ENCODE measurements around the gene UIMC1. TPM values are rescaled to one million over a fixed set of nuclear protein-coding genes. Genes with fewer than 3 reads are reported as not detected.

UIMC1 gene
- total and polyA plus RNA-seq, 2 of the 13 experiments (the other 11 are each of a cell fraction or from before 2014, with no cell fraction given), result 18.9 to 32.7 TPM

DNA sequence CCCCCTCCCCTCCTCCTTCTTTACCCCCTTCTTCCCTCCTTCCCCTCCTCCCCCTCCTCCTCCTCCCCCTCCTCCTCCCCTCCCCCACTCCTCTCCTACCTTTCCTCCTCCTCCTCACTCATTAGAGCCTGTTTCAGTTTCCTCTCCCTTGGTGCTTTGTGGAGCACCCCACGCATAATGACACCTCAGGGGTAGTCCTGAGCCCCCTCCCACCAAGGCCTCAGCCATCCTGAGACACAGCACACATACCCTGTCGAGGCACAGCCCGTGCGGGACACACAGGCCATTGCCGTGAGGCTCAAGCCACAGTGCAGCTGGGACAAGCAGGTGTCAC lies 142.8 kb downstream of the UIMC1 start (continued):
- TF ChIP-seq RAD21 (CRISPR knock-in tag; IDR thresholded peaks at IDR 0.05), result no peak
- no peak for TF ChIP-seq ZNF253 (CRISPR knock-in tag; IDR thresholded peaks at IDR 0.05; ENCODE audit: borderline replicate concordance)

DNA sequence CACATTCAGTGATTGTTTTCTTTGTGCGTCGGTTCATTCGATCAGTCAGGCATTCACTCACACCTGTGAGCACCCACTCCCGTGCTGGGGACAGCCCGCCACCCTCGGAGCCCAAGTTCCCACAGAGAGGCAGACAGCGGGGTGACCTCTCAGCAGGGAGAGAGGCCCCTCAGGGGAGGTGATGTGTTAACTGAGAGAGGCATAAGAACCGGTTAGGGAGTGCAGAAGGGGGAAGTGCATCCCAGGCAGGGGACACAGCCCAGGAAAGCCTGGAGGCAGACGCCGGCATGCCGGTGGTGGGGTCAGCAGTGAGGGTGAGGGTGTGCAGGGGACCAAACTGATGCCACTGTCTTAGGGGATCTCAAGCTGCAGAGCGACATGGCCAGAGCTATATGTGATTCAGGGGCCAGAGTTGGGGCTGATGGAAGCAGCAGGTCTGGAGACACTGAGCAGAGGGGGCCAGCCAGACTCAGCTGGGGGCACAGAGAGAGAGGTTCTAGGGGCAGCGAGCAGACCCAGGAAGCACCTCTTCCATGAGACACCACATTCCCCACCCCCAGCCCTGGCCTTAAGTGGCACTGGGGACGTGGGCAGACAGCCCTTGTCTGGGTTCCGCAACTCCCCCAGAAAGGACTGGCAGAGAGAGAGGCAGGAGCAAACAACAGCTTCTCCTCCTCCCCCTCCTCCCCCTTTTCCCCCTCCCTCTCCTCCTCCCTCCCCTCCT lies 143.4 kb downstream of the UIMC1 start:
- 0 out of 2 replicates have a peak, but pooled peaks cover 6% of the 10 kb centered on the region for H4K20me1 ChIP-seq (ENCODE audit: insufficient read depth, low read length)
- ChIA-PET CTCF (ENCODE audit: low intra/inter-chr PET ratio, low total read pairs) (no interaction called here), POLR2A (no interaction called here)
- no peaks in the 10 kb centered on the region for H3K4me1 ChIP-seq (ENCODE audit: insufficient read depth, low read length)
- FAIRE-seq (no peak), ATAC-seq (no peak), DNase-seq (ENCODE audit: low spot score) (no peak)
- no peak overlapping the region for H3K4me2 ChIP-seq (ENCODE audit: low read depth, low read length)
- H3K79me2 ChIP-seq (ENCODE audit: insufficient read depth, low read length), result no peaks in the 10 kb centered on the region
- in situ Hi-C loops (cut with HindIII; ENCODE audit: extremely low pct_ligation_motif_present, low pct_unique_long_range_greater_than_20kb), result no loop called here
- no peaks in the 10 kb centered on the region for H3K9me3 ChIP-seq (ENCODE audit: low read length)
- H3K36me3 ChIP-seq (replicated peaks in 1 of 2; ENCODE audit: control insufficient read depth in 1 of 2, insufficient read depth in 2 of 2, low read length in 2 of 2), result no peaks in the 10 kb centered on the region
- H3K9ac ChIP-seq (ENCODE audit: insufficient read depth, low read depth, low read length), result no peak overlapping the region
- no peak for TF ChIP-seq ZNF296 (CRISPR knock-in tag; conservative IDR thresholded peaks at IDR 0.05)
- TF ChIP-seq RFX3 (CRISPR knock-in tag; IDR thresholded peaks at IDR 0.05), result no peak
- TF ChIP-seq MIER2 (CRISPR knock-in tag; IDR thresholded peaks at IDR 0.05), result no peak
- TF ChIP-seq, protein P1, sequence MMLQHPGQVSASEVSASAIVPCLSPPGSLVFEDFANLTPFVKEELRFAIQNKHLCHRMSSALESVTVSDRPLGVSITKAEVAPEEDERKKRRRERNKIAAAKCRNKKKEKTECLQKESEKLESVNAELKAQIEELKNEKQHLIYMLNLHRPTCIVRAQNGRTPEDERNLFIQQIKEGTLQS (CRISPR knock-in tag; IDR thresholded peaks at IDR 0.05), result no peak
- TF ChIP-seq ARNT2 (CRISPR knock-in tag; IDR thresholded peaks at IDR 0.05; ENCODE audit: low read depth), result no peak
- TF ChIP-seq ZNF747 (CRISPR knock-in tag; IDR thresholded peaks at IDR 0.05; ENCODE audit: borderline replicate concordance), result no peak
- no peak for TF ChIP-seq ZNF160 (CRISPR knock-in tag; IDR thresholded peaks at IDR 0.05)
- TF ChIP-seq FOSL2 (CRISPR knock-in tag; IDR thresholded peaks at IDR 0.05), result no peak
- TF ChIP-seq RXRA (CRISPR knock-in tag; IDR thresholded peaks at IDR 0.05), result no peak
- TF ChIP-seq ATM (IDR thresholded peaks at IDR 0.05; ENCODE audit: borderline replicate concordance), result no peak
- no peak for TF ChIP-seq ZNF331 (CRISPR knock-in tag; IDR thresholded peaks at IDR 0.05)
- TF ChIP-seq ZNF672 (CRISPR knock-in tag; IDR thresholded peaks at IDR 0.05), result no peak
- TF ChIP-seq ZNF7 (CRISPR knock-in tag; IDR thresholded peaks at IDR 0.05), result no peak
- peaks cover 35 to 83% of the 10 kb centered on the region in 2 experiments for H3K27me3 ChIP-seq (ENCODE audit: control insufficient read depth in 1 of 2, insufficient read depth in 2 of 2, low read length in 2 of 2)
- no peak overlapping the region for H3K4me3 ChIP-seq (replicated peaks in 1 of 3; ENCODE audit: insufficient read depth in 1 of 3, low read depth in 2 of 3, low read length in 3 of 3)
- BruUV-seq (replicated peaks), result no TSS peak
- intact Hi-C loops (cut with micrococcal nuclease; ENCODE audit: unreplicated experiment), result no loop called here
- no peak overlapping the region for H3K27ac ChIP-seq (ENCODE audit: extremely low read length, insufficient read depth, low read length)
- WGBS (ENCODE audit: low lambda C conversion rate), result 8% methylated on average over 6 of the region's 15 CpGs
- no peak overlapping the region for H2AFZ ChIP-seq (ENCODE audit: low read length)
